ENCODE measurements around the gene PLOD2.

- TF ChIP-seq CTCF (conservative IDR thresholded peaks at IDR 0.05; ENCODE audit: low read length) (no peak), EZH2phosphoT487 (IDR thresholded peaks at IDR 0.05; ENCODE audit: borderline replicate concordance, low read depth, low read length) (no peak)
These were observed 20.2 kb upstream of the PLOD2 start for GRCh38 chr3:146181216-146181615.

Measured in OCI-LY7 (cell line).